Heart right ventricle (tissue), 16 donors: ENCODE measurements around the gene CYP26C1. TPM values are rescaled to one million over a fixed set of nuclear protein-coding genes. Genes with fewer than 3 reads are reported as not detected.

ENCODE experiments used
- ATAC-seq, 8 donors: fragments of 200-7000 bp; cut with Tn5 transposase; one replicate each; pipeline ENCODE4 v1.9.1; 2020; ENCODE audit warnings: mild to moderate bottlenecking in 8 of 8, moderate library complexity in 8 of 8, moderate number of reproducible peaks in 1 of 8
- DNase-seq, 2 donors: peaks; one replicate each; pipeline ENCODE4 v3.0.0-alpha.2; 2020
- H3K27ac ChIP-seq, 10 donors: fragments of 200-600 bp; sonication (generic) in 2 of 10; one replicate each; pipeline versions ENCODE4 v1.5.0 to v1.8.0; 2020 to 2022; ENCODE audit warnings: mild to moderate bottlenecking in 3 of 10
- H3K27me3 ChIP-seq, 7 donors: fragments of 200-600 bp; one replicate each; pipeline ENCODE4 v1.8.0; 2021 to 2022; ENCODE audit warnings: mild to moderate bottlenecking in 2 of 7
- H3K36me3 ChIP-seq, 9 donors: fragments of 200-600 bp; sonication (generic) in 1 of 9; one replicate each; pipeline versions ENCODE4 v1.5.0 to v1.8.0; 2020 to 2022; ENCODE audit warnings: mild to moderate bottlenecking in 2 of 9
- H3K4me1 ChIP-seq, 9 donors: fragments of 200-600 bp; sonication (generic) in 1 of 9; one replicate each; pipeline versions ENCODE4 v1.5.0 to v1.8.0; 2020 to 2022; ENCODE audit warnings: mild to moderate bottlenecking in 4 of 9
- H3K4me3 ChIP-seq, 10 donors: fragments of 200-600 bp; sonication (generic) in 2 of 10; one replicate each; pipeline versions ENCODE4 v1.5.0 to v1.8.0; 2020 to 2022; ENCODE audit warnings: mild to moderate bottlenecking in 7 of 10, moderate library complexity in 2 of 10
- H3K9me3 ChIP-seq, 11 donors: fragments of 200-600 bp in 10 of 11; sonication (generic) in 2 of 11; one replicate each; pipeline versions ENCODE4 v1.5.0 to v1.8.0; 2013 to 2022; ENCODE audit warnings: mild to moderate bottlenecking in 2 of 11, control low read depth in 1 of 11, moderate library complexity in 1 of 11
- CTCF ChIP-seq, 9 donors: fragments of 200-600 bp; sonication (generic) in 2 of 9; IDR thresholded peaks; one replicate each; pipeline versions ENCODE4 v1.5.0 to v1.8.0; 2021 to 2022; ENCODE audit warnings: antibody characterized with exemption in 9 of 9, mild to moderate bottlenecking in 5 of 9, moderate library complexity in 1 of 9
- WGBS, 2 donors: extraction: QIAGEN DNeasy Blood & Tissue Kit; methylation state at CpG; one replicate each; pipeline ENCODE4 v1.1.7; 2013; ENCODE audit warnings: inconsistent platforms in 1 of 2; 5-methylcytosine and 5-hydroxymethylcytosine counted together
- intact Hi-C, 10 donors: fragments of 100-400 bp; cut with DNase I; formaldehyde crosslinking; loops; one replicate each; pipeline versions ENCODE4 v1.11.1 to v1.14.2; 2022
- polyA plus RNA-seq, 2 donors: library from polyadenylated mRNA; stranded (reverse); fragments of 200-250 nt; gene quantifications; one replicate each; pipeline ENCODE4 v1.2.3, GENCODE V29; 2013
- total RNA-seq, 10 donors: library from RNA; stranded (reverse); fragmentation: NEBNext Ultra II Directional in 3 of 10; extraction: Animal tissue kit (Norgen Biotek cat#: 25700) in 3 of 10; gene quantifications; one replicate each; pipeline versions ENCODE4 v1.2.1 to v1.2.4, GENCODE V29; 2021 to 2023
- donor health status: Arrhythmogenic right ventricular cardiomyopathy.
- donor health status: ischemic (EF 13 %, LVEDD 7.1; RV severe dilation, severe dysfunction).
- donor health status: healthy with polysubstance abuse.
- donor health status: DM: no; HTN: yes; CAD: no.
- donor health status: DM: no; HTN: no; CAD: no.
- donor health status: ischemic (EF 25% LVEDD 6.9; RV normal size, moderate dysfunction).
- donor health status: ischemic (EF 25% LVEDD 5.7; RV mildly dilated, moderate dysfunction).
- donor health status: healthy.
- donor health status: DM: yes; HTN: yes; CAD: no.
- donor health status: Ischemic cardiomyopathy.
- donor health status: ischemic (EF 35%, LVEDD 5.7; RV mildly dilated, moderate dysfunction).
- donor health status: nonischemic (EF 11% LVEDD 7.7; RV severe dilation, severe dysfunction).
- donor health status: DM: yes; HTN: yes; CAD: no.
- donor health status: PGD.
- donor health status: ischemic (EF 29% LVEDD 5.4; RV normal size, mild dysfunction).
- donor health status: nonischemic (EF 23%, LVEDD 6.1; RV moderate dilation, normal function).

The CYP26C1 gene
- total and polyA plus RNA-seq, 12 donors = 0.08 to 0.15 TPM; not detected in 10

- Histone ChIP-seq H3K4me1 (peaks cover 9 to 51% (median 48%) of the 10 kb centered on the region in 9 donors), H3K27me3 (peaks cover 26 to 100% (median 96%) of the 10 kb centered on the region in 7 donors), H3K4me3 (peak overlapping the region; percentile 10 to 55 (median 41)), H3K36me3 (no peaks in the 10 kb centered on the region), H3K9me3 (no peaks in the 10 kb centered on the region), H3K27ac (no peak overlapping the region)
- intact Hi-C loops = no loop called here
- no peak for DNase-seq
- WGBS, 2 donors = 1% methylated on average over 27 of the region's 27 CpGs
- no peak for TF ChIP-seq CTCF (IDR thresholded peaks at IDR 0.05)
- peak in 1 of 8 donors; percentile 23 for ATAC-seq
Measured at GRCh38 chr10:93072225-93072712, 11.7 kb downstream of the CYP26C1 start.

DNA sequence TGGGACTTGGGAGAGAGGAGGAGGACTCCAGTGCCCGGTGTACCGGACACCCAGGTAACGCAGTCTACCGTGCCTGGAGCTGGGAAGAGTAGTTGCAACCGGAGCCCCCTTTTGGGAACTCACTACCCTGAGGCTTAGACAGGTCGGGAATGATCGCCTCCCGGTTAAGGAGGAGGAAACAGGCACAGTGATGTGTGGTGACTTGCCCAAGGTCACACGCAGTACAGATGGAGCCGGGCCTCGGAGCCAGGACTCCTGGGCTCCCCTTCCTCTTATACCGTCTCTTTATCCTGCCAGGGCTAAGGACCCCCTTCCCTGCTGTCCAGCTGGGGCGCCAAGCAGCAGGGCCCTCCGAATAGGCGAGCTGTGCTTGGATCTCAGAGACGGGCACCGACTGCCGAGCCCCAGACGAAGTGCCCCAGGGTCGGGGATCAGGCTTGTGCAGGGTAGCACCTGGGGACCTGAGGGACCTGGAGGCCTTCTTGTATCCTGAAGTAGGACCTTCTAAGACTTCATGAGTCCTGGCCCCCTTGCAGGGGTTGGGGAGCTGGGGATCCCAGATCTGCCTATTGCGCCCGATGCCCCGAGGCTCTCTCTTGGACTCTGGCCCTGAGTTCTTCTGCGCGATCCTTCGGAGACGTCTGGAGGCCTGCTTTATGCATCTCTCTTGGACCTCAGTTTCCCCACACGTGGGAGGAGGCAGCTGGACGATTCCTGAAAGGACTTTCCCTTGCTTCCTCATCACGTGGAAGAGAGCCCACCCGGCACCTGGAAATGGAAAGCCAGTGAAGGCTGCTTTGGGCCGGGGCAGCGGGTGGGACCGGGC lies 12.3 kb downstream of the CYP26C1 start:
- TF ChIP-seq CTCF (IDR thresholded peaks at IDR 0.05) = no peak
- H3K4me1 ChIP-seq = peaks cover 9 to 50% (median 48%) of the 10 kb centered on the region in 9 donors
- no peaks in the 10 kb centered on the region for H3K9me3 ChIP-seq
- H3K27me3 ChIP-seq = peaks cover 26 to 100% (median 95%) of the 10 kb centered on the region in 7 donors
- H3K4me3 ChIP-seq = peak overlapping the region in 9 of 10 donors; percentile 32 to 55 (median 47)
- intact Hi-C loops = no loop called here
- ATAC-seq (peak in 1 of 8 donors; percentile 19), DNase-seq (no peak)
- no peaks in the 10 kb centered on the region for H3K36me3 ChIP-seq
- no peak overlapping the region for H3K27ac ChIP-seq
- 2 to 3% methylated on average over 34 of the region's 34 CpGs for WGBS, 2 donors

GRCh38 chr10:93073539-93074146 lies 13.0 kb downstream of the CYP26C1 start, which contains the start of gene CYP26A1:
Gene CYP26A1 (plus strand): TSS chr10:93073893. CDS start chr10:93073935, 42 bp downstream.
- no peak for TF ChIP-seq CTCF (IDR thresholded peaks at IDR 0.05)
- H3K36me3 ChIP-seq = no peaks in the 10 kb centered on the region
- ATAC-seq (peak in 3 of 8 donors; percentile 9 to 38 (median 26)), DNase-seq (no peak)
- peaks cover 9 to 43% (median 41%) of the 10 kb centered on the region in 9 donors for H3K4me1 ChIP-seq
- no peaks in the 10 kb centered on the region for H3K9me3 ChIP-seq
- H3K27ac ChIP-seq = no peak within 1 kb of the TSS
- peak within 1 kb of the TSS; percentile 22 to 55 (median 42) for H3K4me3 ChIP-seq
- peaks cover 26 to 100% (median 93%) of the 10 kb centered on the region in 7 donors for H3K27me3 ChIP-seq
- intact Hi-C loops = no loop called here
- 1% methylated on average over 48 to 52 of the region's 52 CpGs for WGBS, 2 donors

DNA sequence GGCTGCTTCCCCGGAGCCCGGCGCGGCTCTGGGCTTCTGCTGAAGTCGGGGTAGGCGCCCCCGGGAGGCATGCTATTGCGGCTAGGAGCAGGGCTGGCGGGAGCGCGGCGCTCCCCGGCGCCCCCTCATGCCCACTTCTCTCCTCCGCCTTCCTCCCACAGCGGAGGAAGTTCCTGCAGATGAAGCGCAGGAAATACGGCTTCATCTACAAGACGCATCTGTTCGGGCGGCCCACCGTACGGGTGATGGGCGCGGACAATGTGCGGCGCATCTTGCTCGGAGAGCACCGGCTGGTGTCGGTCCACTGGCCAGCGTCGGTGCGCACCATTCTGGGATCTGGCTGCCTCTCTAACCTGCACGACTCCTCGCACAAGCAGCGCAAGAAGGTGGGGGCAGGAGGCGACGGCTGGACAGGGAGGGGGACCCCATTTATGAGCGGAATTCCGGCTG lies 13.6 kb downstream of the CYP26C1 start:
- intact Hi-C loops = no loop called here
- Histone ChIP-seq H3K36me3 (no peaks in the 10 kb centered on the region), H3K9me3 (no peaks in the 10 kb centered on the region), H3K4me1 (peaks cover 9 to 40% (median 37%) of the 10 kb centered on the region in 9 donors), H3K4me3 (peak overlapping the region in 9 of 10 donors; percentile 32 to 49 (median 47)), H3K27ac (no peak overlapping the region), H3K27me3 (peaks cover 26 to 100% (median 93%) of the 10 kb centered on the region in 7 donors)
- 0 to 1% methylated on average over 40 of the region's 40 CpGs for WGBS, 2 donors
- DNase-seq (no peak), ATAC-seq (no peak)
- no peak for TF ChIP-seq CTCF (IDR thresholded peaks at IDR 0.05)
